ENCODE results near the gene C1orf122. TPM values are rescaled to one million over a fixed set of nuclear protein-coding genes. Genes with fewer than 3 reads are reported as not detected.

Gene C1orf122
- 100 to 1,000 TPM; 141 to 170 TPM for total RNA-seq

GRCh38 chr1:37807555-37808368 lies at the start of gene C1orf122, which contains the start of gene YRDC:
TSS of gene C1orf122 (plus strand) at chr1:37807790. CDS start at chr1:37808405, 615 bp downstream.
TSS of gene YRDC (minus strand) at chr1:37808208. CDS start at chr1:37808180, 28 bp downstream.
- intact Hi-C loops (cut with DNase I), result loop anchor here (2.0 to 10.0 kb wide), 4 partner anchors 51 to 253 kb away; partner anchors contain the start of genes CDCA8, DNALI1, GNL2 and MTF1
- DNase-seq (ENCODE audit: low spot score), result peak; percentile 91
- peak; percentile 84 for TF ChIP-seq POLR2AphosphoS5 (IDR thresholded peaks at IDR 0.05)
- TF ChIP-seq, protein P1, sequence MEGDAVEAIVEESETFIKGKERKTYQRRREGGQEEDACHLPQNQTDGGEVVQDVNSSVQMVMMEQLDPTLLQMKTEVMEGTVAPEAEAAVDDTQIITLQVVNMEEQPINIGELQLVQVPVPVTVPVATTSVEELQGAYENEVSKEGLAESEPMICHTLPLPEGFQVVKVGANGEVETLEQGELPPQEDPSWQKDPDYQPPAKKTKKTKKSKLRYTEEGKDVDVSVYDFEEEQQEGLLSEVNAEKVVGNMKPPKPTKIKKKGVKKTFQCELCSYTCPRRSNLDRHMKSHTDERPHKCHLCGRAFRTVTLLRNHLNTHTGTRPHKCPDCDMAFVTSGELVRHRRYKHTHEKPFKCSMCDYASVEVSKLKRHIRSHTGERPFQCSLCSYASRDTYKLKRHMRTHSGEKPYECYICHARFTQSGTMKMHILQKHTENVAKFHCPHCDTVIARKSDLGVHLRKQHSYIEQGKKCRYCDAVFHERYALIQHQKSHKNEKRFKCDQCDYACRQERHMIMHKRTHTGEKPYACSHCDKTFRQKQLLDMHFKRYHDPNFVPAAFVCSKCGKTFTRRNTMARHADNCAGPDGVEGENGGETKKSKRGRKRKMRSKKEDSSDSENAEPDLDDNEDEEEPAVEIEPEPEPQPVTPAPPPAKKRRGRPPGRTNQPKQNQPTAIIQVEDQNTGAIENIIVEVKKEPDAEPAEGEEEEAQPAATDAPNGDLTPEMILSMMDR (IDR thresholded peaks at IDR 0.05), result no peak
- peak; percentile 50 for TF ChIP-seq POLR2A (IDR thresholded peaks at IDR 0.05)
- peaks cover 0 to 18% of the 10 kb centered on the region in 2 donors for H3K36me3 ChIP-seq
- WGBS, result under 1% methylated on average over 52 of the region's 95 CpGs
- no peaks in the 10 kb centered on the region for H3K9me3 ChIP-seq
- peak within 1 kb of the TSS; percentile 79 to 90 for H3K4me3 ChIP-seq
- peak within 1 kb of the TSS; percentile 94 to 98 for H3K27ac ChIP-seq
- no peaks in the 10 kb centered on the region for H3K27me3 ChIP-seq (replicated peaks; ENCODE audit: insufficient read depth)
- H3K4me1 ChIP-seq (replicated peaks), result peaks cover 14% of the 10 kb centered on the region

GRCh38 chr1:37759451-37759850 lies 48.1 kb upstream of the C1orf122 start:
- no peaks in the 10 kb centered on the region for H3K4me1 ChIP-seq (replicated peaks)
- H3K27ac ChIP-seq, result no peak overlapping the region
- DNase-seq (ENCODE audit: low spot score), result no peak
- no peaks in the 10 kb centered on the region for H3K9me3 ChIP-seq
- peaks cover 25% of the 10 kb centered on the region for H3K27me3 ChIP-seq (replicated peaks; ENCODE audit: insufficient read depth)
- TF ChIP-seq, protein P1 (IDR thresholded peaks at IDR 0.05), result no peak
- TF ChIP-seq POLR2A (IDR thresholded peaks at IDR 0.05) (no peak), POLR2AphosphoS5 (IDR thresholded peaks at IDR 0.05) (no peak)
- intact Hi-C loops (cut with DNase I), result no loop called here
- H3K4me3 ChIP-seq, result no peak overlapping the region
- H3K36me3 ChIP-seq, result no peaks in the 10 kb centered on the region
- 81% methylated on average over 2 of the region's 2 CpGs for WGBS

- Histone ChIP-seq H3K27ac (no peak overlapping the region), H3K4me3 (no peak overlapping the region), H3K27me3 (replicated peaks; ENCODE audit: insufficient read depth) (peaks cover 33% of the 10 kb centered on the region), H3K9me3 (no peaks in the 10 kb centered on the region), H3K4me1 (replicated peaks) (no peaks in the 10 kb centered on the region), H3K36me3 (no peaks in the 10 kb centered on the region)
- WGBS, result 49% methylated on average over 54 of the region's 68 CpGs
- DNase-seq (ENCODE audit: low spot score), result no peak
- TF ChIP-seq POLR2AphosphoS5 (IDR thresholded peaks at IDR 0.05) (no peak), POLR2A (IDR thresholded peaks at IDR 0.05) (no peak)
- TF ChIP-seq, protein P1 (IDR thresholded peaks at IDR 0.05), result no peak
- intact Hi-C loops (cut with DNase I), result no loop called here
Observed at GRCh38 chr1:37761416-37762095, 46.0 kb upstream of the C1orf122 start.

DNA sequence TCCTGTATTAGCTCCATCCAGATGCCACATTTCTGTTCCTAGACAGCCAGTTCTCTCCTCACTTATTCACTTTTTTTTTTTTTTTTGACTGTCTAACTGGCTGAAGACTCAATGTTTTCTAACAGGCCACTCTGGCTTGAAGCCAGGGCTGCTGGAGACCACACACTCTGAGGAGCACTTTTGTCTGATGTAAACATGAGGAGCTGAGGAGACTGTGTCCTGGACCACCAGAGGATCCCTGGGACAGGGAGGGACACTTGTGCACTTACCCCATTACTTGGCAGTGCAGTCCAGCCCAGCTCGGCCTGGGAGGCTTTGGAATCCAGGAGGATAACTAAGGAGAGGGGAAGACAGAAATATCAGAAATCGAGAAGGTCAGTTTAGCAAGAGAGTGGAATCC lies 45.1 kb upstream of the C1orf122 start:
- Histone ChIP-seq H3K36me3 (no peaks in the 10 kb centered on the region), H3K27ac (no peak overlapping the region), H3K9me3 (no peaks in the 10 kb centered on the region), H3K4me3 (no peak overlapping the region), H3K4me1 (replicated peaks) (no peaks in the 10 kb centered on the region), H3K27me3 (replicated peaks; ENCODE audit: insufficient read depth) (peaks cover 33% of the 10 kb centered on the region)
- 68% methylated on average over 2 of the region's 2 CpGs for WGBS
- DNase-seq (ENCODE audit: low spot score), result no peak
- TF ChIP-seq, protein P1 (IDR thresholded peaks at IDR 0.05), result no peak
- TF ChIP-seq POLR2A (IDR thresholded peaks at IDR 0.05), result no peak
- intact Hi-C loops (cut with DNase I), result no loop called here
